Measurements from ENCODE around the gene NID2. TPM values are rescaled to one million over a fixed set of nuclear protein-coding genes. Genes with fewer than 3 reads are reported as not detected.

The NID2 gene
- total and polyA plus RNA-seq, 10 of the 15 experiments (the other 5 are each of a cell fraction or from before 2014, with no cell fraction given) = 0.04 to 0.49 (median 0.23) TPM; not detected in 3

DNA sequence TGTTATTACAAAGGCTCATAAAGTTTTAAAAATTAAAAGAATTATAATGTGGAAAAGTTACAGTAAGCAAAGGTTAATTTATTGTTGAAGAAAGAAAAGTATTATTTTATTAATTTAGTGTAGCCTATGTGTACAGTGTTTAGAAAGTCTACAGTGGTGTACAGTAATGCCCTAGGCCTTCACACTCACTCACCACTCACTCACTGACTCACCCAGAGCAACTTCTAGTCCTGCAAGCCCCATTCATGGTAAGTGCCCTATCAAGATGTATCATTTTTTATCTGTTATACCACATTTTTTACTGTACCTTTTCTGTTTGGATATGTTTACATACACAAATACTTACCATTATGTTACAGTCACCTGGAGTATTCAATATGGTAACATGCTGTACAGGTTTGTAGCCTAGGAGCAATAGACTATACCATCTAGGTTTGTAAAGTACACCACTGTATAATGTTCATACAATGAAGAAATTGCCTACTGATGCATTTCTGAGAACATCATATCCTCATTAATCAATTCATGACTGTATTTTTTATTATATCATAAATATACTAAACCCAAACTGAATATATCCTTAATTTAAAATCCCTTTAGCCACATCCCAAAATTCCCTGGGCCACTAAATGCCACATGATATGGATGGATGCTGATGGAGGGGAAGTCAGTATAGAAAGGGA is 43.6 kb upstream of the NID2 start:
- ATAC-seq = no peak
- FAIRE-seq = no peak
- Histone ChIP-seq H3K9ac (ENCODE audit: control insufficient read depth, insufficient read depth, low read length) (no peak overlapping the region), H3K4me3 (no peak overlapping the region), H4K20me1 (ENCODE audit: control insufficient read depth, insufficient read depth) (no peaks in the 10 kb centered on the region), H3K79me2 (ENCODE audit: control insufficient read depth, insufficient read depth, low read length) (no peaks in the 10 kb centered on the region), H2AFZ (ENCODE audit: control insufficient read depth, low read depth, low read length) (no peak overlapping the region), H3K27me3 (replicated peaks in 1 of 2; ENCODE audit: control insufficient read depth in 2 of 2, insufficient read depth in 2 of 2, low read length in 1 of 2) (no peaks in the 10 kb centered on the region), H3K27ac (ENCODE audit: control insufficient read depth, insufficient read depth) (no peak overlapping the region), H3K4me2 (ENCODE audit: control insufficient read depth, insufficient read depth) (no peak overlapping the region), H3K36me3 (ENCODE audit: control insufficient read depth in 2 of 2, insufficient read depth in 2 of 2, low read length in 1 of 2) (no peaks in the 10 kb centered on the region), H3K4me1 (ENCODE audit: control insufficient read depth, insufficient read depth, low read length) (no peaks in the 10 kb centered on the region), H3K9me3 (replicated peaks; ENCODE audit: control insufficient read depth, insufficient read depth, low read length) (no peaks in the 10 kb centered on the region)
- CTCF ChIA-PET = no interaction called here
- RAD21 ChIA-PET (ENCODE audit: unreplicated experiment) = no interaction called here
- no peak for DNase-seq (ENCODE audit: low read depth, low spot score)
- no TSS peak for BruUV-seq (replicated peaks)
- intact Hi-C loops (cut with micrococcal nuclease; ENCODE audit: unreplicated experiment) = no loop called here
- POLR2A ChIA-PET = no interaction called here
- in situ Hi-C loops (cut with MboI) = no loop called here
- TF ChIP-seq, protein P1, sequence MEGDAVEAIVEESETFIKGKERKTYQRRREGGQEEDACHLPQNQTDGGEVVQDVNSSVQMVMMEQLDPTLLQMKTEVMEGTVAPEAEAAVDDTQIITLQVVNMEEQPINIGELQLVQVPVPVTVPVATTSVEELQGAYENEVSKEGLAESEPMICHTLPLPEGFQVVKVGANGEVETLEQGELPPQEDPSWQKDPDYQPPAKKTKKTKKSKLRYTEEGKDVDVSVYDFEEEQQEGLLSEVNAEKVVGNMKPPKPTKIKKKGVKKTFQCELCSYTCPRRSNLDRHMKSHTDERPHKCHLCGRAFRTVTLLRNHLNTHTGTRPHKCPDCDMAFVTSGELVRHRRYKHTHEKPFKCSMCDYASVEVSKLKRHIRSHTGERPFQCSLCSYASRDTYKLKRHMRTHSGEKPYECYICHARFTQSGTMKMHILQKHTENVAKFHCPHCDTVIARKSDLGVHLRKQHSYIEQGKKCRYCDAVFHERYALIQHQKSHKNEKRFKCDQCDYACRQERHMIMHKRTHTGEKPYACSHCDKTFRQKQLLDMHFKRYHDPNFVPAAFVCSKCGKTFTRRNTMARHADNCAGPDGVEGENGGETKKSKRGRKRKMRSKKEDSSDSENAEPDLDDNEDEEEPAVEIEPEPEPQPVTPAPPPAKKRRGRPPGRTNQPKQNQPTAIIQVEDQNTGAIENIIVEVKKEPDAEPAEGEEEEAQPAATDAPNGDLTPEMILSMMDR (IDR thresholded peaks at IDR 0.05 in 2 of 3, conservative IDR thresholded peaks at IDR 0.05 in 1 of 3; ENCODE audit: control insufficient read depth in 2 of 3, extremely low read depth in 1 of 3, insufficient read depth in 1 of 3, low read depth in 3 of 3, low read length in 3 of 3) = no peak
- no peak for TF ChIP-seq ZBTB11 (CRISPR knock-in tag; IDR thresholded peaks at IDR 0.05)
- SMC1A ChIA-PET (ENCODE audit: uncharacterized antibody, unreplicated experiment) = no interaction called here

All from GM12878 (cell line).